ENCODE data around the gene MTX2.
A peak's percentile ranks its signal among the peaks of the same experiment; 100 is the strongest.

MTX2 gene

DNA sequence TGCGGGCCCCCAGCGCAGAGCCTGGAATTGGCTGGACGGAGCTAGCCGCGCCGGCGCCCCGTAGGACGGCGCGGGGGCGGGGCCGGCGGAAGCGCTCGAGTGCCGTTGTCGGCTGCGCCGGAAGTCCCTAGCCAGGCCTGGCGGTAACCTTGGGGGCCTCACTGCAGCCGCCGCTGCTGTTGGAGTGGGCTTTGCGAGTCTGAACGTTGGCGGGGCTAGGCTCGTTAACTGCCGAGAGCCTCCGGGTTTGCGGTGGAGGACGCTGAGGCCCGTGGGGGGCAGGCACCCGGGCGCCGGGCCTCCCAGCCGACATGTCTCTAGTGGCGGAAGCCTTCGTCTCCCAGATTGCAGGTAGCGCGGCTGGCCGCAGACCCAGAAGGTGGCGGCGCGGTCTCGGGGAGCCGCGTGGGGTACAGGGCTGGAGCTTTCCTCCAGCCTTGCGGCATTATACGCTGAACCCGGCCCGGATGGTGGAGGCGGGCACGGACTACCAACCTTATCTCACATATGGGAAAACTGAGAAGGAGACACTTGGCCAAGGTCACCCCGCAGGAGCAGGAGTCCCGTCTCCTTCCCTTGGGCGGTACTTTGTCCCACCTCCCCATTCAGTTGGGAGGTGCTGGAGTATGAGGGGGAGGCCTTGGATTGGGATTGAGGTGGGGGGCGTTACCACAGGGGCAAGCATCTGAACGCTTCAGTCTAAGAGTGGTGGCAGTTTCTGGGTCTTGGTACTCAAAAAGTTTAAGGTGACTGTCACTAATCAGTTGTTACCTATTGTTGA lies at the start of gene MTX2:
Gene MTX2 (plus strand): TSS at position 124 of the 781 bp plus-strand sequence. CDS start 188 bp downstream, at position 312.
- peak; percentile 41 to 75 (median 59) for DNase-seq (ENCODE audit: low read depth in 3 of 3)

DNA sequence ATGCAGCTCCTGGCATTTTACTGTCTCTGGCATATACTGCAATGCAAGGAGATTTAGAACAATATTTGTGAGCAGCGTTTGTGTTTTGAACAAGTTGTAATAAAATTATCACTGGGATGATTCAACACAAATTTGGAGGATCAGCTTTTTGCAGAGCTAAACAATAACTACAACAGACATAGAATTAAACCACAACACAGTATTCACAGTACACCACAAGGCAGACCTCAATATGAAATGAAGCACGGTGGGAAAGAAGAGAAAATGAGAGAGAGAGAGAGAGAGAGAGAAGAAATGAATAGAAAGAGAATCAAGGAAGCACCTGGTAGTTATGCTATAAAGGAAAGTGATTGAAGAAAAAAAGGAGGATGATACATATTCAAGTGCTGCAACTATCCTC lies 41.4 kb upstream of the MTX2 start:
- DNase-seq (ENCODE audit: low read depth in 3 of 3): no peak

DNA sequence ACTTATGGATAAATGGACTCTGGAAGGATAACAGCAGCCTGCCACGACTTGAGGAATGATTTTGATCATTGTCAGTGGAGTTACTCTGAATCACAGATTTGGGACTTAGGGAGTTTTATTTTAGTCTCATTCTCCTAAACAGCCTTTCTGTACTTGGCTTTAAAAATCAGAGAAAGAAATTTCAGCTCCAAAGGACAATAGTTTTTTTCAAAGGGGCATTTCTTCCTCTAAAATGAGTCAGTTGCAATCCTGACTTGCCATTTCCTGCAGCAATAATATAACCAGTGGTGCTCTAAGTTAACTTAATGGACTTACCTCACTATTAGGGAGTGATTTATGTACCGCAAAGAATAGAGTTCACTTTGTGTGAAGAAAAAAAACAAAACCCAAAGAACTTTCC lies 35.1 kb upstream of the MTX2 start:
- DNase-seq (ENCODE audit: low read depth in 3 of 3): no peak

DNA sequence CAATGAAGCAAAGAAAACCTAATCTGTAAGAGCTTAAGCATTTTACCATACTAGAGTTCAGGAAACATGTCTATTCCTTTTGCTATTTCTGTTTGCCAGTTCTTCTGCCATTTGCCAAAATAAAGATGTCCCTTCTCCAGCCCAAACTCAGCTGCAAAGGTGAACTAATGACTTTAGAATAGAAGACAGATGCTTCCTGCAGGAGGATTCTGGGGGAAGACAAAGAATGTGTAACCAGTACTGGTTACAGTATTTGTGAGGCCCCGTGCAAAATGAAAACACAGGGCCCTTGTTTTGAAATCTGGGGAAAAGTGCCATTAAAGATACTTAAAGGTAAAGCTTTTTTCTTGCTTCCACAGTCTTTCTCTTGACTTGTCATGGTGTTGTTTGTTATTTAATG lies 34.3 kb upstream of the MTX2 start:
- no peak for DNase-seq (ENCODE audit: low read depth in 3 of 3)

DNA sequence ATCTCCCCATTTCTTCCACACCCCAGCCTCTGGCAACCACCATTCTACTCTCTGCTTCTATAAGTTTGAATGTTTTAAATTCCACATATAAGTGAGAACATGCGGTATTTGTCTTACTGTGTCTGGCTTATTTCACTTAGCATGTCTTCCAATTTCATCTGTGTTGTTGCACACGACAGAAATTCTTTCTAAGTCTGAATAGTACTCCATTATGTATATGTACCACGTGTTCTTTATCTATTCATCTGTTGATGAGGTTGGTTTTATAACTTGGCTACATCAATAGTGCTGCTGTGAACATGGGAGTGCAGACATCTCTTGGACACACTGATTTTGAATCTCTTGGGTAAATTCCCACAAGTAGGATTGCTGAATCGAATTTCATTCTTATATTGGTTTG lies 31.8 kb upstream of the MTX2 start:
- DNase-seq (ENCODE audit: low read depth in 3 of 3): no peak

DNA sequence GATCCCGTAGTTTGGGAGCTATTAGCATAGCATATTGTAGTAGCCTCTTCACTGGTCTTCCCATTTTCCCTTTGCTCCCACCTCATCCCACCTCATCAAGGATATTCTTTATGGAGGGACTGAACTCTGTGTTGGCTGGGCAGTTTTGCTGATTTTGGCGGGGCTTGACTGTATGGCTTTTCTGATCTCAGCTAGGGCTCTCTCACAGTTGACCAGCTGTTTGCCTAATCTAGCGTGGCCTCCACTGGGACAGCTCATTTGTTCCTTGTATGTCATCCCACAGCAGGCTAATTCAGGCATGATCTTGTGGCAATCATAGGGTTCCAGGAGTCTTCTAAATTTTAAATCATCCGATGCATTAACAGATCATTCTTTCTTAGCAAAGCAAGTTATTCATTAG lies 30.2 kb upstream of the MTX2 start:
- DNase-seq (ENCODE audit: low read depth in 3 of 3): no peak

DNA sequence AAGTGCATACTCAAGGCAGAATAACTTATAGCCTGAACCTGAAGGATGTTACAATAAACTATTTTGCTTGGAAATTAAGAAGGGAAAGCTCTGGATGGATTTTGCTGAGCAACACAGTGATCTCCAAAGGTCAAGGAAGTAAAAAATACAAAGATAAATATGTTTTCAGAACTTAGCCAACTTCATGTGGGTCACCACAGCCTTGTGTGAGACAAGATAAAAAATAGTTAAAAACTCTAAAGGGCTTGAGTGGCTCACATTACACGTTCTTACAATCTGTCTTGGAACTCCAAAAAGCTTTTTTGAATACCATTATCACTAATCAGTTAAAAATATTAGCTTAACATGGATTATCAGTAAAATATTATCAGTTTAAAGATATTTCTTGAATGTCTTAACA lies 28.9 kb upstream of the MTX2 start:
- no peak for DNase-seq (ENCODE audit: low read depth in 3 of 3)

DNA sequence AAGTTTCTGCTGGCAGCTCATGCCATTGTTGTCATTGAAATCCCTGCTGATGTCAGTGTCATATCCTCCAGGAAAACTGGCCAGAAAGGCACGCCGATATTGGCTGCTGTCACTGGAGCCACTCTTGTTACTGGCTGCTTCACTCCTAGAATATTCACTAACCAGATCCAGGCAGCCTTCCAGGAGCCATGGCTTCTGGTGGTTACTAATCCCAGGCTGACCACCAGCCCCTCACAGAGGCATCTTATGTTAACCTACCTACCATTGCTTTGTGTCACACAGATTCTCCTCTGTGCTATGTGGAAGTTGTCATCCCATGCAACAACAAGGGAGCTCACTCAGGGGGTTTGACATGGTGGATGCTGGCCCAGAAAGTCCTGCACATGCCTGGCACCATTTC lies 27.0 kb upstream of the MTX2 start:
- no peak for DNase-seq (ENCODE audit: low read depth in 3 of 3)

DNA sequence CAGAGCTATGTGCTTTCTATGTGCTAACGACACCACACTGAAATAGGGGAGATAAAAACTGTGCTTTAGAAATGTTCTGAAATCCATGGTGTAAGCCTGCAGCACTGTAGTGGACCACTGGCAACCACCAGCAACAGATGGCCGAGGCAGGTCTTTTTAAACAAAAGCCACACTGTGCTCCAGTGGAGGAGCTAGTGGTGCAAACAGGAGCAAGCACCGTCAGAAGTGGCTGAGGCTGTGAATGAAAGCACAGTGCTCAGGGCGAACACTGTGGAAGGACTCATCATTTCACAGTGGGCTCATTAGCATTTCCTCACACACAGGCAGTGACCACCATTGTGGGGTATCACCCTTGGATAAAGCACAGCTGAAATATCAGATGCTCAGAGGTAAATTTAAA lies 22.9 kb upstream of the MTX2 start:
- no peak for DNase-seq (ENCODE audit: low read depth in 3 of 3)

DNA sequence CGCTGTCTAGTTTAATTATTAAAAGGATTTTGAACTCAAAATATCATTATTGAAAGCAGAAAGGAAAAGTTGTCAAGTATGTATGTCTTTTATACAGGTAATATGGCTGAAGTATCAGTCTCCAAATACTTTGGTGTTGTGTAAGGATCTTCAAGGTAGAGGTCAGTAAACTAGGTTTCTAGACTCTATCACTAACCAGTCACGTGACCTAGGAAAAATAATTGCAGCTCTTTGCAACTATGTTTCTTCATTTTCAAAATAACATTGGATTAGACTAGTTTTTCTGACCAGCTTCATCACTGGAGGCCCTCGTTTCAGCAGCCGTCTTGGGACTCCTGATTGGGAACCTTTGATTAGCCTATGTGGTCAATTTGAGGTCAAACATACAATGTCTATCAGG lies 21.4 kb upstream of the MTX2 start:
- no peak for DNase-seq (ENCODE audit: low read depth in 3 of 3)

DNA sequence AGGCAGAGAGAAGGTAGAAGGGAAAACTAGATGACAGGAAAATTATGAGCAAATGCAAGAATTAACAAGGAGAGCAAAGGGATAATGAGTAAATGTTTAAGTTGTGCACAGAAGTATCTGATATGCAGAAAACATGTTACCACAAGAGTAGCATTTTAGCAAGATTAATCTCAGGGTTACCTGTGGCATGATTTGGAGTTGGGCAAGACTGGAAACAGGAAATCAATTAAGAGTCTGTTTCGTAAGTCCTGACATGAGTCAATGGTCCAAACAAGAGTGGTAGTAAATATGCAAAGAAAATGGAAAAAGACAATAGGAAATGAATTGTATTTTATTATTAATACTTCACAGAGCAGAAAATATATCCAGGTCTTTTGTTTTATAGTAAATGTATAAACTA lies 17.3 kb upstream of the MTX2 start:
- no peak for DNase-seq (ENCODE audit: low read depth in 3 of 3)

DNA sequence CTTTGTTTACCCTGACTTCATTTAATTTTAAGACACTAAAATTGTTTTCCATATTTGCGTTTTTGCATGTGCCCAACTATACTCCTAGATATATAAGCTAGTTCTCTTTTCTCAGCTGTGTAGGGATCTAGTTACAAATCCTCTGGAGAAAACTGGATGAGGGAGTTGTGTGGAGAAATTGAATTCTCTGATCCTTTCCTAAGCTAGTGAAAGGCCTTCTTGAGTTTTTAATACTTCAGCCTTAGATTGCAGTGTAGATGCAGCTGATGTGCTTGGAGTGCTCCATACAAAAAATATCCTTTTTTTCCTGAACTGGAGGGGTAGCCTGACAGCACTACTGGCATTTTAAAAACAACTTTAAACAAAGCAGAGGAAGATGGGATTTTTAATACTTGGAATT lies 8.6 kb upstream of the MTX2 start:
- DNase-seq (ENCODE audit: low read depth in 3 of 3): no peak

DNA sequence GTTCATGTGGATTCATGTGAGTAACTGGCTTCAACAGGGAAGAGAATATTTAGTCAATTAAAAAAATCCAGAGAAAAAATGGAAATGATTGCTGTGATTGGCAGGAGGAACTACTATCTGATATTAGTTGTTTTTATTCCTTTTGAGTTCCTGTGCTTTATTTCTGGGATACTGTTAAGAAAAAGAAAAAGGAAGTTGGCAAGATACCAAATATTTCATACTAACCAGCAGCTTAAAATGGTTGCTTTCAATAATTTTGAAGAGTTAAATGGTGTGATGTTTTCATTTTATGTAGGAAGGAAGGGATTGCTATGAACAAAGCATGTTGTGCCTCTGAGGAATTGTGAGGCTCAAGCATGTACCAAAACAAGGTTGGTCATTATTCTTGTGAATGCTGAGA lies 8.1 kb upstream of the MTX2 start:
- DNase-seq (ENCODE audit: low read depth in 3 of 3): no peak

DNA sequence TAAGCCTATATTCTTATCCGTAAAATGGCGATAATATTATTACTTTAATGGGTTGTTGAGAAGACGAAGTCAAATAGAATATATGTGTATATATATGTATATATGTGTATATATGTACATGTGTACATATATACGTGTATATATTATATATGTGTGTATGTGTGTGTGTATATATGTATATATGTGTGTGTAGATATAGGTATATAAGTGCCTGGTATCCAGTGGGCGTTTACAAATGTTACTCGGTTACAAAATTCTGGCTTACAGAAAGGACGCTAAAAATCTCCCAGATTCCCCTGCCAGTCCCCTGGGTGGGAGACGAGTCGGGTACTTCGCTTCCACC lies 295 bp upstream of the MTX2 start:
- DNase-seq (ENCODE audit: low read depth in 3 of 3): no peak

DNA sequence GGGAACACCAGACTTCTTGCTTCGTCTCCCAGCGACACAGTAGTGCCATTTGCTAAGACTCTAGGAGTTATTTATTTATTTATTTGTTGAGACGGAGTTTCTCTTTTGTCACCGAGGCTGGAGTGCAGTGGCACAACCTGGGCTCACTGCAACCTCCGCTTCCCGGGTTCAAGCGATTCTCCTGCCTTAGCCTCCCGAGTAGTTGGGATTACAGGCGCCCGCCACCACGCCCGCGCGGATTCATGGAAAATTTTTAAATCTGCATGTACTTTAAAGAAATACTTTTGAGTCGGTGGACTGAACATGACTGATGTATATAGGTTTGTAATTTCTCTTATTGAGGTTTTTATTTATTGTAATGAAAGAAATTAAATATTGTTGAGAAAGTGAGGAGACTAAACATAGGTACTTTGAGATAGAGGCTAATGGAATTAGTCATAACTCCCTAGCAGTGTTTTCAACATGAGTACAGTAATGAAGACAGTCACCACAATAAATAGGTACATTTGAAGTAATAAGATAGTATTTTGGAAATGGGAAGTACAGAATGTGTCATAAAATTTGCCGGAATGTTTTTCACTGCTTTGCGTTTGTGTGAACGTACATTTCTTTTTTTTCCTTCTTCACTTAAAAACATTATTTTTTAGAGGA lies 983 bp downstream of the MTX2 start:
- no peak for DNase-seq (ENCODE audit: low read depth in 3 of 3)

DNA sequence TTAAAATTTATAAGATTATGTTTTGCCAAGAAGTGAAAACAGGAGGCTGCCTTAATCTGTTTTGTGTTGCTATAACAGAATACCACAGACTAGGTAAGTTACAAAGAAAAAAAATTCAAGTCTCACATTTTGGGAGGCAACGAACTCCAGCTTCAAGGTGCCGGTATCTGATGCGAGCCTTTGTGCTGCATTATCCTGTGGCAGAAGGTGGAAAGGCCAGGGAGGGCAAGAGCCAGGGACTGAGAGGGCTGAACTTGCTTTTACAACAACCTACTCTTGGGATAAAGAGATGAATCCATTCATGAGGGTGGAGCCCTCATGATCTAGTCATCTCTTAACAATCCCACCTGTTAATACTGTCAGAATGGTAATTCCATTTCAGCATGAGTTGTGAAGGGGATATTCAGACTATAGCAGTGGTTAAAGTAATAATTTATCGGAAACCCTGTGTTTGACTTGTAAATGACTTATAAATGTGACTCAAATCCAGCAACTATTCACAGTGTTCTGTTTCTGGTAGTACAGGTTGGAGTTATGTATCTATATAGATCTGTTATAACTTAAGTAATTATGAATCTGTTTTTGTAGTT lies 3.7 kb downstream of the MTX2 start:
- DNase-seq (ENCODE audit: low read depth in 3 of 3): no peak

DNA sequence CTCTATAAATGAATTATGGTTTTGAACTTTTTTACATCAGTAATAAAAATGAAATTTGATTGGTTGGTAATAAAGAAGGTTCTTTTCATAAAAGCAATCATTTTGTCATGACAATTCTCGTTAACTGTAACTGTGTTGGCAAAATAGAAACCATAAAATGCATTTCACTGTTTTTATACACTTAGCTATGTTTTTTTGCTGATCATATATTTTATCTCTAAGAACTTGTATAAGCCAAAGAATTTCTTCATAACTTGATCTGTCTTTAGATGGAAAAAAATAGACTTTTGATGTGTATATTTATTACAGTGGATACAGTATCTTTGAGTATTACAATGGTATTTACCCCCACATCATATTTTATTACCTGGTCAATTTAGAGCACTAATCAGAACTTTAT lies 9.7 kb downstream of the MTX2 start:
- DNase-seq (ENCODE audit: low read depth in 3 of 3): no peak

DNA sequence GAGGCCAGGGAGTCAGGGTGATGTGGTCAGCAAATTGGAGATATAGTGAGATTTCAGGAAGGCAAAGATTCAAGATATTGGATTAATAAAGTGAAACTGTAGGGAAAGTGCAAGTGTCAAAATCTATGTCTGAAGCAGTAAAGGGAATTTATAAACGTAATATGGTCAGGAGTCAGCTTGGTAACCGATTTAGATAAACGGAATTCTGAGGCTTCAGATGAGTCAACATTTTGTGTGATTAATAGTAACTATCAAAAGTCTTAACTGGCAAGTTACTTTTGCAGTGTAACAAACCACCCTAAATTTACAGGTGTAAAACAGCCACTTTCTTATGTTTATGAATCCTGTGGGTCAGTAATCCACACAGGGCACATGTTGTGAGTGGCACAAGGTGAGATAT lies 10.9 kb downstream of the MTX2 start:
- no peak for DNase-seq (ENCODE audit: low read depth in 3 of 3)

DNA sequence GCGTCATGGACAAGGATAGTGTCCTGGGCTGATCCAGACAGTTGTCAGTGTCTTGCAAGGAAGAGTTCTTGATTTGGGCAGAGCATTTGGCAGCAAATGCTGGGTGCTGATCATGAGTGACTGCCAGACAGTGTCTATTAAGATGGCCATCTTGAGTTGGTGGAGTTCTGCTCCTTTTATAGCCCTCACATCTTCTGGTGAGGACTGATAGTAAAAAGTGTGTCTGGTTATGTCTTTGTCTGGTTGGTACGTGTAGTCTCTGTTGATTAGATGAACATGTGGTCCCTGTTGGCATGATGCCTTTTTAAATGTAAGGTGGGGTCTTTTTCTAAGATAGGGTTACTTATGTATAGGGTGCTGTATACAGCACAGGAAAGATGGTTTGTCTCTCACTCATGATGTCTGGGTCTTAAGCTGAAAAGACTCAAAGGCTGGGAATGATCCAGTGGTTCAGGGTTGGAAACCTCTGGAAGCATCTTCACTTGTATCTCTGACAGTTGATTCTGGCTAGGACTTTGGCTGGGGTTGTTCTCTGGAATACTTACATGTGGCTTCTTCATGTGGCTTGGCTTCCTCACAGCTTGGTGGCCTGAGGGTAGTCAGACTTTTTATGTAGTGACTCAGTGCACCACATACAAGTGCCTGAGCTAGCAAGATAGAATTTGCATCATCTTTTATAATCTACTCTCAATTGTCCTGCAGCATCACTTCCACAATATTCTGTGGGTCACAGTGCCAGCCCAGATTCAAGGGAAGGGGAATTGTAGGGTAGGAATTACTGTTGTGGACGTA lies 11.8 kb downstream of the MTX2 start:
- no peak for DNase-seq (ENCODE audit: low read depth in 3 of 3)

DNA sequence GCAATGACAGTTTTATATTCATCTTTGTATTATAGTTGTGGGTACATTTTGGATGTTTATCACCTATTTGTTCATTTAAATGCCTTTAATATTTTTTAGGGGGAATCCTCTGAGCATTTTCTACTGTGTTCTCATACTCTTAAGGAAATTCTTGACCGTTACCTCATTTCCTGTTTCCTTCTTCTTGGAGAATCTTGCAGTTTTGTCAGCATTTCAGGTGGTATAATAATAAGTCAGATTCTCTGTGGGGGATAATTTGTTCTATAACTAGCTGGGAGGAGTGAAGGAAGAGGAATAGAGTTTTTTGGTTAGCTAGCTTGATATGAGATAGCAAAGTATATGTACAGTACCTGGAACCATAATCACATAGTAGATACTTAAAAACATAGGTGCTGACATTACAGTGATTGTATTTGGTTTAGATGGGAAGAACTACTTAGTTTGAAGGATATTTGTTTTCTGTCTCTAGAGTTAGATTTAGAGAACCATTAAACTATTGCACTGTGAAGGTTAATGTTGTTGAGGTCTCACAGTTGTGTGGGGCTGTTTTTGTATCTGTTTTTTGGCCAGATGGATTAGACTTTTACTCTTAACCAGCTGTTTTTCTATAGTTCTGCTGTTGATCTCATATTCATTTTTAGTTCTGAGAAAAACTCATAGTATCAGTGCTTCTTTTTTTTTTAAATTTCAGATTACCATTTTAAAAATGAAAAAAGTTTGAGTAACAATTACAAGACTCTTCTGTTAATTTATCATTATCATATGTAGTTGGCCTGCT lies 14.2 kb downstream of the MTX2 start:
- no peak for DNase-seq (ENCODE audit: low read depth in 3 of 3)

DNA sequence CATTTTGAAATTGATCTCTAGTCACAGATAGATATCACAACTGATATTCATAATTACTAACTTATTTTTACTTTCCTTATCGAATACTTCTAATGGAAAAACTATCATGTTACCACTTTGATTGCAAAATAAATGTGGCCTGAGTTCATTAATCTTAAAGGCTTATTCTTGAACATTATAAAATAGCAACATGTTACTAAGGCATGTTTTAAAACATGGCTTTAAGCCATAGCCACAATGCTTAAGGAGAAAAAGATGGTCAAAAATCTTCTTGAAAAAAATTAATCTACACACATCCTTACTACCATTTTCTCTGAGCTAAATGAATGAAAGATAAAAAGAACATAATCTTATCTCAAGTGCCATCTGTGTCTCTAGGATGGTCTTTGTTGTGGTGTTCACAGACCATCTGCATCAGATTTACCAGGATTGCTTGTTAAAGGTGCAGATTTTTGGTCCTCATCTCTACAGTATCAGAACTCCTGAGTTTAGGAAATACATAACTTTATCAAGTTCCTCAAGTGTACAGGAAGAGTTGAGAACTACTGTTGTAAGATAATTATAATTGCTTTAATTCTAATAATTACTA lies 15.3 kb downstream of the MTX2 start:
- DNase-seq (ENCODE audit: low read depth in 3 of 3): no peak

Data from stimulated activated CD4-positive, alpha-beta T cell treated with anti-CD3 and anti-CD28 coated beads, TNF-alpha, amount 100 ng/mL, for 24 hours (primary cell).